ENCODE data around the gene UQCC3. TPM values are rescaled to one million over a fixed set of nuclear protein-coding genes. Genes with fewer than 3 reads are reported as not detected.

UQCC3 gene
- total and polyA plus RNA-seq, 2 experiments from 2014 or later = 5.9 to 14.5 TPM

GRCh38 chr11:62678770-62679696 lies 7.6 kb downstream of the UQCC3 start, which contains the start of gene UBXN1:
Gene UBXN1, minus strand, starts transcription at chr11:62679073. Its CDS starts 150 bp downstream, at chr11:62678923.
- H3K4me3 ChIP-seq = peak within 1 kb of the TSS; percentile 88
- no peaks in the 10 kb centered on the region for H3K27me3 ChIP-seq (replicated peaks; ENCODE audit: insufficient read depth)
- TF ChIP-seq EZH2phosphoT487 (IDR thresholded peaks at IDR 0.05; ENCODE audit: insufficient read depth, low read depth) (peak; percentile 80; the same call in 1 of the 2 replicates), EZH2 (IDR thresholded peaks at IDR 0.05; ENCODE audit: insufficient read depth, poor library complexity, severe bottlenecking) (no peak)
- DNase-seq = peak; percentile 96
- in situ Hi-C loops (cut with MboI) = loop anchor here (25.0 kb wide), 1 partner anchor 292 kb away; no protein-coding TSS in a partner anchor
- WGBS, 2 experiments (ENCODE audit: low coverage in 1 of 2, low lambda C conversion rate in 2 of 2, missing lambda C conversion rate in 2 of 2) = 0 to 1% methylated on average over 50 to 53 of the region's 55 CpGs
- peak within 1 kb of the TSS; percentile 82 for H3K27ac ChIP-seq
- peak within 1 kb of the TSS; percentile 93 for H3K9ac ChIP-seq
- peaks cover 10% of the 10 kb centered on the region; the same call in 1 of the 2 replicates for H3K36me3 ChIP-seq (ENCODE audit: low read depth)
- peaks cover 48% of the 10 kb centered on the region for H3K79me2 ChIP-seq (ENCODE audit: insufficient read depth)
- peaks cover 23% of the 10 kb centered on the region for H3F3A ChIP-seq (ENCODE audit: insufficient read depth)
- peak within 1 kb of the TSS; percentile 71 for H2AFZ ChIP-seq
- H3K9me2 ChIP-seq (ENCODE audit: insufficient read depth) = no peaks in the 10 kb centered on the region
- peak within 1 kb of the TSS; percentile 98 for H3K4me2 ChIP-seq (ENCODE audit: unreplicated experiment)
- no peaks in the 10 kb centered on the region for H4K20me1 ChIP-seq (ENCODE audit: insufficient read depth)
- peaks cover 10% of the 10 kb centered on the region for H3K4me1 ChIP-seq (ENCODE audit: insufficient read depth)
- no peaks in the 10 kb centered on the region for H3K9me3 ChIP-seq (ENCODE audit: low read depth)

- peaks cover 10% of the 10 kb centered on the region for H3K4me1 ChIP-seq (ENCODE audit: insufficient read depth)
- H3K79me2 ChIP-seq (ENCODE audit: insufficient read depth) = peaks cover 30% of the 10 kb centered on the region
- no peaks in the 10 kb centered on the region for H3K9me2 ChIP-seq (ENCODE audit: insufficient read depth)
- no peaks in the 10 kb centered on the region for H3K27me3 ChIP-seq (replicated peaks; ENCODE audit: insufficient read depth)
- in situ Hi-C loops (cut with MboI) = loop anchor here (25.0 kb wide), 1 partner anchor 294 kb away; no protein-coding TSS in a partner anchor
- peak; percentile 90 for DNase-seq
- TF ChIP-seq EZH2phosphoT487 (IDR thresholded peaks at IDR 0.05; ENCODE audit: insufficient read depth, low read depth) (no peak), EZH2 (IDR thresholded peaks at IDR 0.05; ENCODE audit: insufficient read depth, poor library complexity, severe bottlenecking) (no peak)
- H2AFZ ChIP-seq = peak overlapping the region; percentile 31
- no peak overlapping the region for H3K4me3 ChIP-seq
- WGBS, 2 experiments (ENCODE audit: low coverage in 1 of 2, low lambda C conversion rate in 2 of 2, missing lambda C conversion rate in 2 of 2) = 3 to 5% methylated on average over 4 of the region's 4 CpGs
- peaks cover 23% of the 10 kb centered on the region for H3F3A ChIP-seq (ENCODE audit: insufficient read depth)
- no peak overlapping the region for H3K4me2 ChIP-seq (ENCODE audit: unreplicated experiment)
- peak overlapping the region; percentile 10 for H3K27ac ChIP-seq
- peaks cover 7% of the 10 kb centered on the region; the same call in 1 of the 2 replicates for H3K36me3 ChIP-seq (ENCODE audit: low read depth)
- no peaks in the 10 kb centered on the region for H3K9me3 ChIP-seq (ENCODE audit: low read depth)
- H3K9ac ChIP-seq = no peak overlapping the region
- H4K20me1 ChIP-seq (ENCODE audit: insufficient read depth) = no peaks in the 10 kb centered on the region
These were observed 9.4 kb downstream of the UQCC3 start for GRCh38 chr11:62680825-62681240.

GRCh38 chr11:62682518-62682917 lies 11.0 kb downstream of the UQCC3 start:
- Histone ChIP-seq H3K36me3 (ENCODE audit: low read depth) (no peaks in the 10 kb centered on the region), H4K20me1 (ENCODE audit: insufficient read depth) (no peaks in the 10 kb centered on the region), H3K27ac (no peak overlapping the region), H3K9me3 (ENCODE audit: low read depth) (no peaks in the 10 kb centered on the region), H3K4me2 (ENCODE audit: unreplicated experiment) (no peak overlapping the region), H2AFZ (no peak overlapping the region), H3K79me2 (ENCODE audit: insufficient read depth) (peaks cover 13% of the 10 kb centered on the region), H3F3A (ENCODE audit: insufficient read depth) (peaks cover 15% of the 10 kb centered on the region), H3K9ac (no peak overlapping the region), H3K4me1 (ENCODE audit: insufficient read depth) (peaks cover 10% of the 10 kb centered on the region), H3K27me3 (replicated peaks; ENCODE audit: insufficient read depth) (no peaks in the 10 kb centered on the region), H3K9me2 (ENCODE audit: insufficient read depth) (no peaks in the 10 kb centered on the region), H3K4me3 (no peak overlapping the region)
- in situ Hi-C loops (cut with MboI) = loop anchor here (25.0 kb wide), 1 partner anchor 295 kb away; no protein-coding TSS in a partner anchor
- TF ChIP-seq EZH2 (IDR thresholded peaks at IDR 0.05; ENCODE audit: insufficient read depth, poor library complexity, severe bottlenecking) (no peak), EZH2phosphoT487 (IDR thresholded peaks at IDR 0.05; ENCODE audit: insufficient read depth, low read depth) (no peak)
- WGBS, 2 experiments (ENCODE audit: low coverage in 1 of 2, low lambda C conversion rate in 2 of 2, missing lambda C conversion rate in 2 of 2) = 84 to 89% methylated on average over 7 of the region's 7 CpGs
- no peak for DNase-seq

GRCh38 chr11:62687508-62688396 lies 16.3 kb downstream of the UQCC3 start:
- Histone ChIP-seq H3K9me2 (ENCODE audit: insufficient read depth) (no peaks in the 10 kb centered on the region), H3F3A (ENCODE audit: insufficient read depth) (peaks cover 23% of the 10 kb centered on the region; the same call in 1 of the 2 replicates), H2AFZ (peak overlapping the region; percentile 60), H3K4me1 (ENCODE audit: insufficient read depth) (peaks cover 23% of the 10 kb centered on the region), H3K4me3 (peak overlapping the region; percentile 20), H3K36me3 (ENCODE audit: low read depth) (no peaks in the 10 kb centered on the region), H3K27me3 (replicated peaks; ENCODE audit: insufficient read depth) (no peaks in the 10 kb centered on the region), H3K4me2 (ENCODE audit: unreplicated experiment) (peak overlapping the region; percentile 65), H3K9ac (peak overlapping the region; percentile 65), H3K27ac (no peak overlapping the region), H4K20me1 (ENCODE audit: insufficient read depth) (no peaks in the 10 kb centered on the region), H3K9me3 (ENCODE audit: low read depth) (no peaks in the 10 kb centered on the region), H3K79me2 (ENCODE audit: insufficient read depth) (no peaks in the 10 kb centered on the region)
- no peak for TF ChIP-seq EZH2phosphoT487 (IDR thresholded peaks at IDR 0.05; ENCODE audit: insufficient read depth, low read depth)
- no peak for TF ChIP-seq EZH2 (IDR thresholded peaks at IDR 0.05; ENCODE audit: insufficient read depth, poor library complexity, severe bottlenecking)
- in situ Hi-C loops (cut with MboI) = loop anchor here (25.0 kb wide), 1 partner anchor 300 kb away; no protein-coding TSS in a partner anchor
- WGBS, 2 experiments (ENCODE audit: low coverage in 1 of 2, low lambda C conversion rate in 2 of 2, missing lambda C conversion rate in 2 of 2) = 41 to 45% methylated on average over 65 to 72 of the region's 74 CpGs
- DNase-seq = no peak

Measured in GM23248 (cell line).